Large intestine (tissue), 3 donors: ENCODE measurements around the gene MIER2. TPM values are rescaled to one million over a fixed set of nuclear protein-coding genes. Genes with fewer than 3 reads are reported as not detected.

ENCODE experiments used
- DNase-seq, 2 donors: peaks; one replicate each; pipeline versions ENCODE4 v3.0.0 to v3.0.0-alpha.2; 2013
- H3K27ac ChIP-seq: one replicate; pipeline ENCODE4 v1.5.1; 2013; ENCODE audit warnings: low read length
- H3K27me3 ChIP-seq: 2 replicates; pipeline ENCODE4 v1.6.1; 2013; ENCODE audit warnings: low read length; ENCODE audit not compliant: control insufficient read depth, insufficient read depth
- H3K36me3 ChIP-seq: 2 replicates; pipeline ENCODE4 v1.6.1; 2013; ENCODE audit warnings: low read length; ENCODE audit not compliant: control insufficient read depth, insufficient read depth
- H3K4me1 ChIP-seq: one replicate; pipeline ENCODE4 v1.6.1; 2013; ENCODE audit warnings: low read length; ENCODE audit not compliant: control insufficient read depth, insufficient read depth
- H3K4me3 ChIP-seq: one replicate; pipeline ENCODE4 v1.5.1; 2013; ENCODE audit warnings: low read length
- H3K9me3 ChIP-seq: one replicate; pipeline ENCODE4 v1.6.1; 2013; ENCODE audit warnings: mild to moderate bottlenecking, low read depth, low read length, moderate library complexity; ENCODE audit not compliant: control insufficient read depth
- WGBS: methylation state at CpG from one replicate; pipeline ENCODE4 v1.1.5; 2013; ENCODE audit warnings: low lambda C conversion rate; ENCODE audit not compliant: insufficient coverage; 5-methylcytosine and 5-hydroxymethylcytosine counted together
- polyA plus RNA-seq: library from polyadenylated mRNA; unstranded; fragments of 120-200 nt; gene quantifications from one replicate; pipeline ENCODE4 v1.2.1, GENCODE V29; 2013

MIER2 gene
- polyA plus RNA-seq, 1 donor: 21.0 TPM

DNA sequence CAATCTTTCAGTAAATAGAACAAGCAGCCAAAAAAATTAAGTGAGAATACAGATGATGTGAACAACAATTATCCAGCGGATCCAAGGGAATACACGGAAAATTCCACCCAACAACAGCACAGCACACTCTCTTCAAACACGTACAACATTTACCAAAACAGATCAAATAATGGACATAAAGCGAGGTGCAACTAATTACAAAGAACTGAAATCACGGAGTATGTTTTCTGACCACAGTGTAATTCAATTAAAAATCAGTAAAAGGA is 26.2 kb downstream of the MIER2 start:
- DNase-seq: no peak
- WGBS: 100% methylated on average over 1 of the region's 5 CpGs
- Histone ChIP-seq H3K4me1 (no peaks in the 10 kb centered on the region), H3K4me3 (no peak overlapping the region), H3K27me3 (no peaks in the 10 kb centered on the region), H3K36me3 (peaks cover 57% of the 10 kb centered on the region), H3K9me3 (peaks cover 21% of the 10 kb centered on the region), H3K27ac (no peak overlapping the region)

DNA sequence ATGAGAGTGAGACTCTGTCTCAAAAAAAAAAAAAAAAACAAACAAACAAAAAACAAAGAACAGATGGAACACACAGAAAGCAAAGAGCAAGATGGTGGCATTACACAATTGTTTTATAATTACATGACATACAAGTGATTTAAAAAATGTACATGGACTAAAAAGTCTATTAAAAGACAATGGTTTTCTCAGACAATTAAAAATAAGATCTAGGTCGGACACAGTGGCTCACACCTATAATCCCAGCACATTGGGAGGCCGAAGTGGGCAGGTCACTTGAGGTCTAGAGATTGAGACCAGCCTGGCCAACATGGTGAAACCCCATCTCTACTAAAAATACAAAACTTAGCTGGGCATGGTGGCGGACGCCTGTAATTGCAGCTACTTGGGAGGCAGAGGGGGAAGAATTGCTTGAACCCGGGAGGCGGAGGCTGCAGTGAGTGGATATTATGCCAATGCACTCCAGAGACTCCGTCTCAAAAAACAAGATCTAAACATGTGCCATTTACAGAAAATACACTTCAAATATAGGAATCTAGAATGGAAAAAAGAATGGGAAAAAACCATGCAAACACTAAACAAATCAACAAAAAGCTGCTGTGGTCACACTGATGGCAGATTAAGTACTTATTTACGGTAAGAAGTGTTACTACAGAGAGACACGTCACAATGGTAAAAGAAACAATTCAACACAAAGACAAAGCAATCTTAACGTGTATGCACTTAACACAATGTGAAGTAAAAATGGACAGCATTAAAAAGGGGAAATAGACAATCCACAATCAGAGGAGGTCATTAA is 26.7 kb downstream of the MIER2 start:
- no peak for DNase-seq
- Histone ChIP-seq H3K4me1 (no peaks in the 10 kb centered on the region), H3K9me3 (peaks cover 17% of the 10 kb centered on the region), H3K4me3 (no peak overlapping the region), H3K27ac (no peak overlapping the region), H3K27me3 (no peaks in the 10 kb centered on the region), H3K36me3 (peaks cover 54% of the 10 kb centered on the region)
- WGBS: 90% methylated on average over 2 of the region's 10 CpGs

DNA sequence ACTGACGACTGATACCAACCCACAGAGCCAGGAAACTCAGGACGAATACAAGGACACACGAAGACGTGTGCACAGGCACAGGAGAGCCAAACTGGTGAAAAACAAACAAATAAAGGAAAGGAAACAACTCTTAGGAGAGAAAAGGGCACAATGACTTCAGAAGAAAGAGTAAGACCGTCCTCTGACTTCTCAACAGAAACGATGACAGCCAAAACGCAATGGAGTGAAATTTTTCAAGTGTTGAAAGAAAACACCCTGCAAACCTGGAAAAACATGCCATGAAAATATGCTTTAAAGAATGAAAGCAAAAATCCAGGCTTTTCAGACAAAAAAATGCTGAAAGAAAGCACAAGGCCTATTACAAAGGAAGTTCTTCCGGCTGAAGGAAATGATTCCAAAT is 28.8 kb downstream of the MIER2 start:
- Histone ChIP-seq H3K4me1 (no peaks in the 10 kb centered on the region), H3K27me3 (no peaks in the 10 kb centered on the region), H3K4me3 (no peak overlapping the region), H3K27ac (no peak overlapping the region), H3K36me3 (peaks cover 48% of the 10 kb centered on the region), H3K9me3 (peaks cover 14% of the 10 kb centered on the region)
- WGBS: 95% methylated on average over 6 of the region's 8 CpGs
- DNase-seq: no peak

DNA sequence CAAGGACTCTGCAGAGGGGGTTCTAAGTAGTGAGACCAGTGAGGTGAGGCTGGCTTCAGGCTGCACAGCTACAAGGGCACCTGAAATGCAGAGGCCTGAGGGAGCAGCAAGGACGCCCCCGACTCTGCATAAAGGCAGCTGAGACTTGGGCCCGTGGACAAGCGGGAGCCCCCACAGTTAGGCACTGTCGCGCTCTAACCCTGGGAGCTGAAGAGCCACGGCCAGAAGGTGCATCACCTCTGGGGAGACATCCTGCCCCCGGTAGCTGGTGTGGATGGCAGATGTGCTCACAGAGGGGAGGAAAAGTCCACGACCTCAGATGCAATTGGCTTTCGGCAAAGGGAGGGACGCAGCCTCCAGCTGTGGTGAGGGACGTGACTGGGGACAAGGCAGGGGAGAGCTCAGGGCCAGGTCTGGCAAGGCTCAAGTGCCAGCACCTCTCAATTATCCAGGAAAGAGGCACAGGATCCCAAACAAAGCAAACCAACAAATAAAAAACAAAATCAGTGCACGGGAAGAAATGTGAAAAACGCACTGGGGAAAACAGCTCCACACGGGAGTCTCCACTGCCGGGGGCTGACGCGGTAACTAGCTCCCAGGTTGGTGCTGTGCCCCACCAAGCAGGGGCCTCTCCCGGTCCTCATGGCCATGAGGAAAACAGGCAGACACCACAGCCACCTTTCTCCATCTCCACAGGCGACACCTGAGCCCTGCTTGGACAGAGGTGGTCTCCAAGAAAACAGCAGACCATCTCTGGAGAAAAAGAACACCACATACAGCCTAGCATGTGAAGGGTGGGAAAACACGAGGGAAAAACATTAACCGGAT is 30.4 kb downstream of the MIER2 start:
- DNase-seq: no peak
- Histone ChIP-seq H3K36me3 (peaks cover 41% of the 10 kb centered on the region), H3K9me3 (peaks cover 7% of the 10 kb centered on the region), H3K27me3 (no peaks in the 10 kb centered on the region), H3K4me3 (no peak overlapping the region), H3K27ac (no peak overlapping the region), H3K4me1 (peaks cover 2% of the 10 kb centered on the region)
- 100% methylated on average over 1 of the region's 22 CpGs for WGBS

DNA sequence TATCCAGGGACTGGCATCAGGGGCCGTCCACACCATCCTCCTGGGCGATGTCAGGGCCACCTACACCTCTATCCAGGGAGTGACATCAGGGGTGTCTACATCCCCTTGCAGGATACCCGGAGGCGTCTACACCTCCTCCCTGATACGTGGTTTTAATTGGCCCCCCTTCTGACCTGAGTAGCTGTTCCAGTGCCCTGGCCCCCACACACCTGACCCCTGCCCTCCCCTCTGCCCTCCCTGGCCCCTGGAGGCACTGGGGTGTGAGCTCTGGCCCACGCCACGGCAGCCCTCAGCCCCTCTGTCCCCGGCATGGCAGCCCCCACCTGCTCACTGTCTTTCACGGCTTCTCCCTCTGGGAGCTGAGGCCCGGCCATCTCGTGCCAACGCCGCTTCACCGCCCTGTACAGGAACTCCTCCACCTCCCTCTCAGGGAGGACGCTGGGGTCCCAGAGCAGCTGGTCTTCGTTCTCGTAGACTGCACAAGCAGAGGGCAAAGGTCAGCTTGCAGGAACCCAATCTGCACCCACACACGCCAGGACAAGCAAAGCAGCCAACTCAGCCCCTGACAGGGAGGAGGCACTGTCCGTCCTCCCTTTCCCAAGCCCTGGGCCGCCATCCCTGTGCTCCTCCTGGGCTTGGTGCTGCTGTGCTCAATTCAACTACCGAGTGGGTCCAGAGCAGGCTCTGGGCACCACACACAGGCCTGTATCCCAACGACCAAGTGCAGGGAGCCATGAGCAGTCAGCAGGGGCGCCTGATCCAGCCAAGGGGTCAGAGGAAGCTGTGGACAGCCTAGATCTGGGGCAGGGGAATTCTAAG is 31.2 kb downstream of the MIER2 start:
- no peaks in the 10 kb centered on the region for H3K27me3 ChIP-seq
- DNase-seq: no peak
- H3K9me3 ChIP-seq: peaks cover 7% of the 10 kb centered on the region
- no peak overlapping the region for H3K4me3 ChIP-seq
- no CpG with 5 or more reads among the region's 23 CpGs for WGBS
- peaks cover 2% of the 10 kb centered on the region for H3K4me1 ChIP-seq
- no peak overlapping the region for H3K27ac ChIP-seq
- H3K36me3 ChIP-seq: peaks cover 49% of the 10 kb centered on the region

DNA sequence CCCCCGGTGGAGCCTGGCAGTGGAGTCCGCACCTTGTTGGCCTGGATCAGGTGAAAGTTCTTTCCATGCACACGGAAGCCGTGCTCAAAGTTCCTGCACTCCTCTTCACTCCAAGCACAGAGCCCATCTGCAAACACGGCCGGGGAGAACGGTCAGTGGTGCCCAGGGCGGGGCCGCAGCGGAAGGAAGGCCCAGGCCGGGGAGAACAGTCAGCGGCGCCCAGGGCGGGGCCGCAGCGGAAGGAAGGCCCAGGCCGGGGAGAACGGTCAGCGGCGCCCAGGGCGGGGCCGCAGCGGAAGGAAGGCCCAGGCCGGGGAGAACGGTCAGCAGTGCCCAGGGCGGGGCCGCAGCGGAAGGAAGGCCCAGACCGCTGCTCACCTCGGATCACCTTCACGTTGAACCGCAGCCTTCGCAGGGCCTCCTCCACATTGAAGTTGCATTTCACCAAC is 32.8 kb downstream of the MIER2 start:
- Histone ChIP-seq H3K27ac (no peak overlapping the region), H3K36me3 (peaks cover 59% of the 10 kb centered on the region), H3K9me3 (peaks cover 4% of the 10 kb centered on the region), H3K4me3 (no peak overlapping the region), H3K4me1 (peaks cover 2% of the 10 kb centered on the region), H3K27me3 (no peaks in the 10 kb centered on the region)
- DNase-seq: no peak
- WGBS: no CpG with 5 or more reads among the region's 33 CpGs

DNA sequence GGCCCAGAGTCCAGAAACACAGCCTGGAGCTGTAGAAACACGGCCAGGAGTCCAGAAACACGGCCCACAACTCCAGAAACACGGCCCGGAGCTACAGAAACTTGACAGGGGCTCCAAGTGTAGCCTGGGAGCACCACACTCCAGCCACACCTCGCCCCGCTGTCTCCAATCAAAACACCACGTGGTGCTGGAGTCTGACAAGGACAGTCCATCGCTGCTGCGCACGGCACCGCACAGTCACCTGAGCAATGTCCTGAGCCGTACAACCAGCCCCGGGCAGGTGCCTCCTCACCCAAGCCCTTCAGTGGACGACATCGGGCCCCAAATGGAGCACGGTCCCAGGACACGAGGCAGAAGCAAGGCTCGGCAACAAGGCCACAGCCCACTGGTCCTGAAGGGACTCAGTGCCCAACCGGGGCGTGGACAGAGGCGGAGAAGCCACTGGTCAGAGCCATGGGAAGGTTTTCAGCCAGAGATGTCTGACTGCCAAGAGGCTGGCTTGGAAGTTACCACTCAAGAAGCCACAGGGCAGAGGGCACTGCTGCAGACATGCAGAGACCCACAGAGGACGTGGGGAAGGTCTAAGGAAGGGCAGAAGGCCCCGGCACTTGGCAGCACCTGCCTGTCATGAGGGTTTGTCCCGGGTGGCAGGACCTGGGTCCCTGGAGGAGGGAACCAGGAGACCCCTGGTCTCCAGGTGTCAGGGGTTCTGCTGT is 33.7 kb downstream of the MIER2 start:
- peaks cover 4% of the 10 kb centered on the region for H3K9me3 ChIP-seq
- H3K4me3 ChIP-seq: no peak overlapping the region
- H3K4me1 ChIP-seq: peaks cover 2% of the 10 kb centered on the region
- H3K27me3 ChIP-seq: no peaks in the 10 kb centered on the region
- no peak overlapping the region for H3K27ac ChIP-seq
- no peak for DNase-seq
- H3K36me3 ChIP-seq: peaks cover 59% of the 10 kb centered on the region
- 100% methylated on average over 1 of the region's 24 CpGs for WGBS

DNA sequence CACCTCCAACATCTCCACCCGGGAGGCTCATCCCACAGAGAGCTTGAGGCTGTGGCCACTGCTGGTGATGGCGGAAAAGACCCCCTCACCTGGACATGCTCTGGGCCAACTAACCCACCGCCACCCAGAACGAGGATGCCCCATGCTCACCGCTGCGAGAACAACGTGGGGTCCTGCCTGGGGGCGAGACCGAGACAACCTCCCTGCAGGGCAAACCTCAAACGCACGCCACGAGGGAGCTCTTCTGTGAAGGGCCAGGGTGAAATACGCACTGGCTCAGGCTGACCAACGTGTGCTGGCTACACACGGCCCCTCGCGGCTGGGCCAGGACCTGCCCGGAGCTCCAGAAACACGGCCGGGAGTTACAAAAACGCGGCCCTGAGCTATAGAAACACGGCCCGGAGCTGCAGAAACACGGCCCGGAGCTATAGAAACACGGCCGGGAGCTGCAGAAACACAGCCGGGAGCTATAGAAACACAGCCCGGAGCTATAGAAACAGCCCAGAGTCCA is 34.4 kb downstream of the MIER2 start:
- Histone ChIP-seq H3K9me3 (peaks cover 4% of the 10 kb centered on the region), H3K27me3 (no peaks in the 10 kb centered on the region), H3K27ac (no peak overlapping the region), H3K4me1 (peaks cover 2% of the 10 kb centered on the region), H3K4me3 (no peak overlapping the region), H3K36me3 (peaks cover 57% of the 10 kb centered on the region)
- peak; percentile 68 to 89 for DNase-seq
- WGBS: no CpG with 5 or more reads among the region's 30 CpGs

DNA sequence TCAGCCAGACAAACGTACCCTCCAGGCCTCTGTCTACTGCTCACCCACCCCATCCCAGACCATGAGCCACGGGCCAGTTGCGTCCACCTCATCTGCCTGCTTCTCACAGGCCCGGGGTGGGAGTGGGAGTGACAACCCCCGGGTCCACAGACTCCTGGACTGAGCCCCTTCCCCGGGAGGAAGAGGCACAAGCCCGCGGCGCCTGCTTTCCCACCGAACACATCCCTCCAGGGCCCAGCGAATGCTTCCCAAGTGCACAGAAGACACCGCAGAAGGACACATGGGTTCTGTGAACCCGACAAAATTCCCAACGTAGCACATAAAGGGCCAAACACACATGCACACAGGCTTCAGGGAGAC is 35.4 kb downstream of the MIER2 start:
- no peak overlapping the region for H3K4me3 ChIP-seq
- H3K4me1 ChIP-seq: peaks cover 2% of the 10 kb centered on the region
- no CpG with 5 or more reads among the region's 14 CpGs for WGBS
- no peak for DNase-seq
- H3K36me3 ChIP-seq: peaks cover 51% of the 10 kb centered on the region
- H3K27me3 ChIP-seq: no peaks in the 10 kb centered on the region
- no peak overlapping the region for H3K27ac ChIP-seq
- H3K9me3 ChIP-seq: peaks cover 4% of the 10 kb centered on the region
